Chondrocyte (in vitro differentiated cells): Measurements from ENCODE around the gene POLD4. TPM values are rescaled to one million over a fixed set of nuclear protein-coding genes. Genes with fewer than 3 reads are reported as not detected.
A peak's percentile ranks its signal among the peaks of the same experiment; 100 is the strongest.

ENCODE experiments used
- DNase-seq: peaks from one replicate; pipeline ENCODE4 v3.0.0; 2021; ENCODE audit warnings: mixed read lengths, low spot score
- H3K27ac Mint-ChIP-seq: one replicate; pipeline ENCODE4 v1.8.0; 2021; ENCODE audit warnings: mild to moderate bottlenecking, moderate library complexity, mixed read lengths; ENCODE audit not compliant: unreplicated experiment
- H3K27me3 Mint-ChIP-seq: 2 replicates; pipeline ENCODE4 v1.8.0; 2021; ENCODE audit warnings: low read depth, mixed read lengths
- H3K36me3 Mint-ChIP-seq: 2 replicates; pipeline ENCODE4 v1.8.0; 2021; ENCODE audit warnings: low read depth, mixed read lengths
- H3K4me1 Mint-ChIP-seq: 2 replicates; pipeline ENCODE4 v1.8.0; 2021; ENCODE audit warnings: low read depth, mild to moderate bottlenecking, mixed read lengths
- H3K4me3 Mint-ChIP-seq: one replicate; pipeline ENCODE4 v1.8.0; 2021; ENCODE audit warnings: mild to moderate bottlenecking, moderate library complexity, mixed read lengths; ENCODE audit not compliant: unreplicated experiment
- H3K9me3 Mint-ChIP-seq: 2 replicates; pipeline ENCODE4 v1.8.0; 2021; ENCODE audit warnings: low read depth, mixed read lengths
- CTCF ChIP-seq: fragments of 200-600 bp; sonication (generic); IDR thresholded peaks from 2 replicates; pipeline ENCODE4 v1.5.0; 2021; ENCODE audit warnings: antibody characterized with exemption, mild to moderate bottlenecking, moderate library complexity
- total RNA-seq: library from RNA; stranded (reverse); gene quantifications from 3 replicates; pipeline ENCODE4 v1.2.1, GENCODE V29; 2021

The POLD4 gene
- total RNA-seq, 1 donor from 2014 or later: 67.7 TPM

DNA sequence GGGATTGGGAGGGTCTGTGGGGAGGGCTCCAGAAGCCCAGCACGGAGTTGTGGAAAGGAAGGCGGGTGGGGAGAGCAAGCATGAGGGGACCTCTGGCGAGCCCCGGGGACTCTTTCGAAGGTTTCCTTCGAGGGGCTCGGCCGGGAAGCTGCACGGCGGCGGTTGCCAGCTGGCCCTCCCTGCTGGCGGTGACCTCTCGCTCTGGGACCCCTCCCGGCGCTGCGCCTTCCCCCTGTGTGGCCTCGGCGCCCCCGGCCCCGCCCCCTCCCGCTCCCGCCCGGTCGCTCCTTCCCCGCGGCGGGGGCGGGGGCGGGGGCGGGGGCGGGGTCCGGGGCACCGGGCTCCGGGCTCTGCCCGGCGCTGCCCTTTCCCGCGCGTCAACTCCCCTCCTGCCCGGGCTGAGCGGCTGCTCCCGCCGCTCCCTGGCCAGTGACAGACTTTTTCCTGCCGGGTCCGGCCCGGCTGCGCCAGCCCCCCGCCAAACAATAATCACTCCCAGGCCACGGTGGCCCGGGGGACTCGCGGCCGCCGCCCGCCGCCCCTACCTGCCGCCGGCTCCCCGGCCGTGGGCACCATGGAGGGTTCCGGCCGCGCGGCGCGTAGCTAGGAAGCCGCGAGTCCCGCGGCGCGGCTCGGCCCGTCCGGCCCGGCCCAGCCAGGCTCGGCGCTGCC lies 19.1 kb upstream of the POLD4 start:
- Mint-ChIP-seq H3K27me3 (no peaks in the 10 kb centered on the region), H3K4me1 (peaks cover 51% of the 10 kb centered on the region), H3K9me3 (no peaks in the 10 kb centered on the region), H3K27ac (no peak overlapping the region), H3K36me3 (no peaks in the 10 kb centered on the region), H3K4me3 (peak overlapping the region; percentile 71)
- no peak for TF ChIP-seq CTCF
- no peak for DNase-seq

- Mint-ChIP-seq H3K4me1 (peaks cover 52% of the 10 kb centered on the region), H3K27me3 (no peaks in the 10 kb centered on the region), H3K27ac (peak overlapping the region; percentile 59)
These were observed 18.6 kb upstream of the POLD4 start for GRCh38 chr11:67371911-67372320.

GRCh38 chr11:67371189-67371910 lies 18.0 kb upstream of the POLD4 start:
- Mint-ChIP-seq H3K36me3 (no peaks in the 10 kb centered on the region), H3K4me3 (peak overlapping the region; percentile 71), H3K9me3 (no peaks in the 10 kb centered on the region), H3K27me3 (no peaks in the 10 kb centered on the region), H3K27ac (peak overlapping the region; percentile 74), H3K4me1 (peaks cover 57% of the 10 kb centered on the region)
- no peak for DNase-seq
- peak; percentile 73 for TF ChIP-seq CTCF

More at GRCh38 chr11:67371911-67372320, 18.6 kb upstream of the POLD4 start:
- H3K36me3 Mint-ChIP-seq: no peaks in the 10 kb centered on the region
- no peak for DNase-seq
- H3K9me3 Mint-ChIP-seq: no peaks in the 10 kb centered on the region
- peak overlapping the region; percentile 71 for H3K4me3 Mint-ChIP-seq
- no peak for TF ChIP-seq CTCF

DNA sequence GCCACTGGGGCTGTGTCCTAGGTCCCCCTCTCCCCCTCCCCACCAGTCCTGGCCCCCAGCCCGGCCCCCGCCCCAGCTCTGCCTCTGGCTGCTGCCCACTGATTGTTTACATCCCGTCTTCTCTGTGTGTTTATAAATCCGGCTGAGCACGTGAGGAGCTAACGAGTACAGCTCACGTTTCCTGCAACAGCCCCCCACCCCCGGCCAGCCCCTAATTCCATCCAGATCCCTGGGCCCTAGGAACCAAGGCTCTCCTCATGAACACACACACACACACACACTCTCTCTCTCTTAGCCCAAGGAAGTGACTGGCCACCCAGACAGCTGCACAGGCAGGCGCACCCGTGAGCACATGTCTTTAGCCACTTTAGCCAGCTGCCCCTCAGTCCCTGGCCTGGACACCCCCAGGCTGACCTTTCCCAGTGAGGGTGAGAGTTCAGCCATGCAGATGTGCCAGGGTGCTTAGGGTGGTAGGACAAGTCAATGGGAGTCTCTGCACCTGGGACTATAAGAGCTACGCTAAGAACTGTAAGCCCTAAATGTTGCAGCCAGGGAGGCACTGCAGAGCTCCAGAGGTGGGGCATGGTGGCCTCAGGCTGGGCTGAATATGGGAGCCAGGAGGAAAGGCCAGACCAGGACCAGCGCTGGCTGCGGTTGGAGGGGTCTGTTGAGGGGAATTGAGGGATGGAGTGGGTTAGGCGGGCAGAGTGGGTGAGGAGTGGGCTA lies 17.2 kb upstream of the POLD4 start:
- Mint-ChIP-seq H3K27me3 (no peaks in the 10 kb centered on the region), H3K4me1 (peaks cover 61% of the 10 kb centered on the region), H3K27ac (peak overlapping the region; percentile 39), H3K36me3 (peaks cover 5% of the 10 kb centered on the region), H3K4me3 (no peak overlapping the region), H3K9me3 (no peaks in the 10 kb centered on the region)
- TF ChIP-seq CTCF: no peak
- no peak for DNase-seq

- DNase-seq: no peak
- peaks cover 7% of the 10 kb centered on the region for H3K36me3 Mint-ChIP-seq
- no peak for TF ChIP-seq CTCF
- H3K27me3 Mint-ChIP-seq: no peaks in the 10 kb centered on the region
- peak overlapping the region; percentile 85 for H3K27ac Mint-ChIP-seq
- H3K9me3 Mint-ChIP-seq: no peaks in the 10 kb centered on the region
- peaks cover 57% of the 10 kb centered on the region for H3K4me1 Mint-ChIP-seq
- H3K4me3 Mint-ChIP-seq: no peak overlapping the region
These were observed 16.5 kb upstream of the POLD4 start for GRCh38 chr11:67369801-67370284.
